ENCODE data around the gene LOXL4. TPM values are rescaled to one million over a fixed set of nuclear protein-coding genes. Genes with fewer than 3 reads are reported as not detected.
A peak's percentile ranks its signal among the peaks of the same experiment; 100 is the strongest.

Gene LOXL4
- polyA plus RNA-seq, 1 donor from 2014 or later = 0.08 TPM

- Mint-ChIP-seq H3K9me3 (peaks cover 0 to 6% (median 1%) of the 10 kb centered on the region in 3 donors), H3K27me3 (no peaks in the 10 kb centered on the region), H3K27ac (no peak overlapping the region), H3K4me3 (no peak overlapping the region), H3K4me1 (peaks cover 0 to 12% (median 7%) of the 10 kb centered on the region in 3 donors), H3K36me3 (peaks cover 11% of the 10 kb centered on the region)
Observed at GRCh38 chr10:98224996-98225395, 43.0 kb downstream of the LOXL4 start.

- Mint-ChIP-seq H3K9me3 (peaks cover 2 to 9% (median 2%) of the 10 kb centered on the region in 3 donors), H3K4me3 (no peak overlapping the region), H3K36me3 (peaks cover 11% of the 10 kb centered on the region), H3K27me3 (no peaks in the 10 kb centered on the region), H3K4me1 (peaks cover 2 to 13% (median 7%) of the 10 kb centered on the region in 3 donors), H3K27ac (no peak overlapping the region)
Observed at GRCh38 chr10:98224509-98224908, 43.5 kb downstream of the LOXL4 start.

- Mint-ChIP-seq H3K4me1 (peaks cover 7 to 13% (median 8%) of the 10 kb centered on the region in 3 donors), H3K36me3 (peaks cover 14% of the 10 kb centered on the region), H3K4me3 (no peak overlapping the region), H3K27ac (no peak overlapping the region), H3K27me3 (no peaks in the 10 kb centered on the region), H3K9me3 (peaks cover 5 to 14% (median 6%) of the 10 kb centered on the region in 3 donors)
Observed at GRCh38 chr10:98223874-98224273, 44.1 kb downstream of the LOXL4 start.

DNA sequence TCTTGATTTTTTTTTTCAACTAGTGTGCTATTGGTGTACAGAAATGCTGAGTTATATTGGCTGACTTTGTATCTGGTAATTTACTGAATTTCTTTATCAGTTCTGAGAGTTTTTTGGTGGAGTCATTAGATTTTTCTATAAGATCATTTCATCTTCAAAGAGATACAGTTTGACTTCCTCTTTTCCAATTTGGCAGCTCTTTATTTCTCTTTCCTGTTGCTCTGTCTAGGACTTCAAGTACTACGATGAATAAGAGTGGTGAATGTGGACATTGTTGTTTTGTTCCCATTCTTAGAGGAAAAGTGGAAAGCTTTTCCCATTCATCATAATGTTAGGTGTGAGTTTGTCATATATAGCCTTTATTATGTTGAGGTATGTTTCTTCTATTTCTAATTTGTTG, 50.2 kb downstream of the LOXL4 start:
- H3K4me3 Mint-ChIP-seq = peak overlapping the region in 1 of 4 donors; percentile 41
- peaks cover 5 to 8% (median 8%) of the 10 kb centered on the region in 3 donors for H3K9me3 Mint-ChIP-seq
- H3K4me1 Mint-ChIP-seq = peaks cover 19 to 45% (median 19%) of the 10 kb centered on the region in 3 donors
- no peak overlapping the region for H3K27ac Mint-ChIP-seq
- no peaks in the 10 kb centered on the region for H3K27me3 Mint-ChIP-seq
- peaks cover 12% of the 10 kb centered on the region for H3K36me3 Mint-ChIP-seq

DNA sequence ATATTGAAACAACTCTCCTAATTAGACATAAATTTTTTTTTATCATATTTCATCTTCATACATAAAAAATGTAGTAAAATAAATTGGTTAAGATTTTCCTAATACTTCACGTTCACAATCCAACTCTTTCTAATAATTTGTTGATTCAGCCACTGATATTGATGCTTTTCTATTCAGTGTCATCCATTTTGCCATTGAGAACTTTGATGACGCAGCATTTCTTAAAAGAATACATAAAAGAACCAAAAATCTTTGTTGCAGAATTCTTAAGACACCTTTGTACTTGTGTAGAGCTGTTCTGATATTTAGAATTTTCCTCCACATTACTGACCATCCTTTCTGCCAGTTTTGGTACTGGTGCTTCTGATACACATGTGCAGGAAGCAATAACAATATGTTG, 52.6 kb downstream of the LOXL4 start:
- Mint-ChIP-seq H3K4me3 (no peak overlapping the region), H3K27ac (no peak overlapping the region), H3K36me3 (peaks cover 14% of the 10 kb centered on the region), H3K4me1 (peaks cover 25 to 56% (median 25%) of the 10 kb centered on the region in 3 donors), H3K9me3 (peaks cover 8% of the 10 kb centered on the region in 3 donors), H3K27me3 (no peaks in the 10 kb centered on the region)

- Mint-ChIP-seq H3K4me3 (no peak overlapping the region), H3K27ac (no peak overlapping the region), H3K9me3 (peaks cover 0 to 3% (median 2%) of the 10 kb centered on the region in 3 donors), H3K27me3 (no peaks in the 10 kb centered on the region), H3K36me3 (peaks cover 11% of the 10 kb centered on the region), H3K4me1 (peaks cover 21 to 48% (median 27%) of the 10 kb centered on the region in 3 donors)
Observed at GRCh38 chr10:98213740-98214139, 54.3 kb downstream of the LOXL4 start.

DNA sequence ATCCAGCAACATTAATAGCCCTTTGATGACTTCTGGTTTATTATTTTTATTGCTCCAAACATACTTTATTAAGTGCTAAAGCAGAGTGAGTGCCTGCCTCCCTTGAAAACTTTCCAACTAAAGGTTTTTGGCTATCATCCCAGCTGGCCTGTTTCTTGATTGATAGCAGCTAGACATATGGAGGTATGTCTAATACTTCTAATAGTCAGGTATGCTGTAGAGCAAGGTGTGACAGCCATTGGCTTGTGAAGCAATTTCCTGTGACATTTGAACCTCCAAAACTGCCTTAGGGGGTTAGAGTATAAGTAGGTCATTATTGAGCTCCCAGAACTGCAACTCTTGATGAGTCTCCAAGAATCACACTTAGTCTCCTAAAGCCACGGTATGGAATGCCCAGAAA, 55.8 kb downstream of the LOXL4 start:
- peaks cover 14% of the 10 kb centered on the region for H3K36me3 Mint-ChIP-seq
- H3K4me1 Mint-ChIP-seq = peaks cover 12 to 39% (median 18%) of the 10 kb centered on the region in 3 donors
- H3K4me3 Mint-ChIP-seq = no peak overlapping the region
- no peaks in the 10 kb centered on the region for H3K27me3 Mint-ChIP-seq
- H3K27ac Mint-ChIP-seq = no peak overlapping the region
- H3K9me3 Mint-ChIP-seq = peaks cover 0 to 3% (median 0%) of the 10 kb centered on the region in 3 donors

DNA sequence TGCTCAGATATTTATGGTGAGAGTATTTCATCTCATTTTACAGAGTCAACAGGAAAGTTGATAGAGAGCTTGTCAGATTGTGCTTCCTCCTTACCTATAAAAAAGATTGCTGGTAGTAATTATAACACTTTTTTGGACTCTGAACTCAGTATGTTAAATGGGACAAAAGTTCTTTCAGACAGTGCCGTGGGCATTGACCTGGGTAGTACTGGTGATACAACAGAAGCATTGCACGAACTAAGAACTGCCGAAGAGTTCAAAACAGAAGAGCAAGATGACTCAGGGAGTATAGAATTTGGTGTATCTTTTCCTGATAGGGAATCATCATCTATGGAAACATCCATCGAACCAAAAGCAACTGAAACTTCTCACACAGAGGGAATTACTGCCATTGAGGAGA, 58.6 kb downstream of the LOXL4 start:
- Mint-ChIP-seq H3K9me3 (peaks cover 0 to 3% (median 0%) of the 10 kb centered on the region in 3 donors), H3K27ac (no peak overlapping the region), H3K36me3 (peaks cover 7% of the 10 kb centered on the region), H3K4me3 (no peak overlapping the region), H3K27me3 (no peaks in the 10 kb centered on the region), H3K4me1 (peaks cover 7 to 30% (median 16%) of the 10 kb centered on the region in 3 donors)

- no peak overlapping the region for H3K27ac Mint-ChIP-seq
- no peak overlapping the region for H3K4me3 Mint-ChIP-seq
- H3K9me3 Mint-ChIP-seq = peaks cover 0 to 3% (median 0%) of the 10 kb centered on the region in 3 donors
- no peaks in the 10 kb centered on the region for H3K27me3 Mint-ChIP-seq
- H3K36me3 Mint-ChIP-seq = peaks cover 7% of the 10 kb centered on the region
- peaks cover 7 to 24% (median 16%) of the 10 kb centered on the region in 3 donors for H3K4me1 Mint-ChIP-seq
Observed at GRCh38 chr10:98208925-98209324, 59.1 kb downstream of the LOXL4 start.

GRCh38 chr10:98205351-98205750, 62.6 kb downstream of the LOXL4 start:
- Mint-ChIP-seq H3K27me3 (no peaks in the 10 kb centered on the region), H3K4me1 (peaks cover 6 to 17% (median 6%) of the 10 kb centered on the region in 3 donors), H3K4me3 (no peak overlapping the region), H3K27ac (no peak overlapping the region), H3K36me3 (peaks cover 7% of the 10 kb centered on the region), H3K9me3 (no peaks in the 10 kb centered on the region)

- H3K27me3 Mint-ChIP-seq = no peaks in the 10 kb centered on the region
- H3K9me3 Mint-ChIP-seq = no peaks in the 10 kb centered on the region
- no peak overlapping the region for H3K27ac Mint-ChIP-seq
- H3K36me3 Mint-ChIP-seq = peaks cover 3% of the 10 kb centered on the region
- peaks cover 10 to 18% (median 10%) of the 10 kb centered on the region in 3 donors for H3K4me1 Mint-ChIP-seq
- H3K4me3 Mint-ChIP-seq = no peak overlapping the region
Observed at GRCh38 chr10:98202378-98202777, 65.6 kb downstream of the LOXL4 start.

GRCh38 chr10:98201760-98202159, 66.2 kb downstream of the LOXL4 start:
- H3K36me3 Mint-ChIP-seq = peaks cover 5% of the 10 kb centered on the region
- H3K27ac Mint-ChIP-seq = no peak overlapping the region
- H3K4me3 Mint-ChIP-seq = no peak overlapping the region
- no peaks in the 10 kb centered on the region for H3K9me3 Mint-ChIP-seq
- H3K4me1 Mint-ChIP-seq = peaks cover 12 to 18% (median 14%) of the 10 kb centered on the region in 3 donors
- no peaks in the 10 kb centered on the region for H3K27me3 Mint-ChIP-seq

Other genes starting within 250 kb of the LOXL4 start
- not detected for gene CRTAC1, start 237.6 kb downstream of the LOXL4 start, polyA plus RNA-seq
- 15.1 TPM for gene R3HCC1L, start 133.5 kb downstream of the LOXL4 start, polyA plus RNA-seq
- gene PYROXD2, start 147.0 kb upstream of the LOXL4 start, polyA plus RNA-seq = 0.58 TPM
- gene HPS1, start 178.7 kb upstream of the LOXL4 start, polyA plus RNA-seq = 125 TPM

Data from IgD-negative memory B cell (primary cell).